Dendritic cell treated with granulocyte-macrophage colony-stimulating factor and Interleukin-4, amounts not matched to agents 40 ng/mL and 50 ng/mL, for 4 days (primary cell): ENCODE measurements around the gene RASGRP4.
"Not testable (repeated sequence)": the region's sequence is repeated elsewhere in the genome, so short reads cannot be mapped to it uniquely, and the experiment has no call there.

Experiments used
- H3K27ac Mint-ChIP-seq: one replicate; pipeline ENCODE4 v1.8.0; 2022; ENCODE audit warnings: mild to moderate bottlenecking, mixed read lengths
- H3K27me3 Mint-ChIP-seq: one replicate; pipeline ENCODE4 v1.8.0; 2022; ENCODE audit warnings: mild to moderate bottlenecking, mixed read lengths
- H3K36me3 Mint-ChIP-seq: one replicate; pipeline ENCODE4 v1.8.0; 2022; ENCODE audit warnings: low read depth, mixed read lengths
- H3K4me1 Mint-ChIP-seq: one replicate; pipeline ENCODE4 v1.8.0; 2022; ENCODE audit warnings: low read depth, mixed read lengths
- H3K4me3 Mint-ChIP-seq: one replicate; pipeline ENCODE4 v1.8.0; 2022; ENCODE audit warnings: mild to moderate bottlenecking, moderate library complexity, mixed read lengths
- H3K9me3 Mint-ChIP-seq: one replicate; pipeline ENCODE4 v1.8.0; 2022; ENCODE audit warnings: mixed read lengths
- intact Hi-C: fragments of 100-400 bp; cut with micrococcal nuclease; formaldehyde crosslinking; loops from one replicate; pipeline ENCODE4 v1.15.0; 2022

Gene RASGRP4

DNA sequence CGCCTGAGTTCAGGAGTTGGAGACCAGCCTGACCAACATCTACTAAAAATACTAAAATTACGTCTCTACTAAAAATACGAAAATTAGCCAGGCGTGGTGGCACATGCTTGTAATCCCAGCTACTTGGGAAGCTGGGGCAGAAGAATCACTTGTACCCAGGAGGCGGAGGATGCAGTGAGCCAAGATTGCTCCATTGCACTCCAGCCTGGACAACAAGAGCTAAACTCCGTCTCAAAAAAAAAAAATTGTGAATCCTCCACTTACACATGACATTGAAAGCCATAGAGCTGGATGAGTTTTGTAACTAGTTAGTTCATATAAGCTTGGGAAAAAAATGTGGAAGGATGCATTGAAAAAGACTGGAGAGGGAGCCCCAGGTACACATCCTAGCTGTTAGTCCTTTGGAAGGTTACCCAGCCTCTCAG, 52.1 kb downstream of the RASGRP4 start:
- H3K4me1 Mint-ChIP-seq: peaks cover 21% of the 10 kb centered on the region
- H3K27me3 Mint-ChIP-seq: peaks cover 13% of the 10 kb centered on the region
- H3K9me3 Mint-ChIP-seq: no peaks in the 10 kb centered on the region
- peaks cover 40% of the 10 kb centered on the region for H3K36me3 Mint-ChIP-seq
- peak overlapping the region; percentile 66 for H3K4me3 Mint-ChIP-seq
- peak overlapping the region; percentile 95 for H3K27ac Mint-ChIP-seq
- intact Hi-C loops: loop anchor here (1.0 kb wide), 1 partner anchor 39 kb away; the partner anchor contains the start of gene CATSPERG

DNA sequence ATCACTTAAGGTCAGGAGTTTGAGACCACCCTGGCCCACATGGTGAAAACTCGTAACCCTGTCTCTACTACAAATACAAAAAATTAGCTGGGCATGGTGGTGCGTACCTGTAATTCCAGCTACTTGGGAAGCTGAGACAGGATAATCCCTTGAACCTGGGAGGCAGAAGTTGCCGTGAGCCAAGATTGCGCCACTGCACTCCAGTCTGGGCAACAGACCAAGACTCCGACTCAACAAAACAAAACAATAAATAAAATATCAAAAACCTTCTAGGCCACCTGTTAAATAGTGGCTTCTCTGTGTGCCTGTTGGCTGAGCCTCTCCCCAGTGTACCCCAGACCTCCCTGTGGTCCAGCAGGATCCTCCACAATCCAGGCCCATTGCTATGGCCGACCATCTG, 54.9 kb downstream of the RASGRP4 start:
- no peak overlapping the region for H3K27ac Mint-ChIP-seq
- peaks cover 12% of the 10 kb centered on the region for H3K36me3 Mint-ChIP-seq
- peaks cover 26% of the 10 kb centered on the region for H3K27me3 Mint-ChIP-seq
- peaks cover 12% of the 10 kb centered on the region for H3K4me1 Mint-ChIP-seq
- intact Hi-C loops: no loop called here
- H3K4me3 Mint-ChIP-seq: no peak overlapping the region
- H3K9me3 Mint-ChIP-seq: no peaks in the 10 kb centered on the region

DNA sequence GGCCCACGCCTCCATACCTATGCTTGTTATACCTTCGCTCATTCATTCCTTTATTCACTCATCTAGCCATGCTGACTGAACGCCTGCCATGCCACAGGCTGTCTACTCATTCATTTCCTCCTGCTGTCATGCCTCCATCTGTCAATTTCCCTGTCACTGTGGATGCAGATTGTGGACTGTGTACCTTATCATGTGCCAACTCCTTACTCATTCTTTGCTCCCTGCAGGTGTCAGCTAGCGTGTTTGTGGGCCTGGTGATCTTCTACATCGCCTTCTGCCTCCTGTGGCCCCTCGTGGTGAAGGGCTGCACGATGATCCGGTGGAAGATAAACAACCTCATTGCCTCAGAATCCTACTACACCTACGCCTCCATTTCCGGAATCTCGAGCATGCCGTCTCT, 55.7 kb downstream of the RASGRP4 start:
- no peaks in the 10 kb centered on the region for H3K9me3 Mint-ChIP-seq
- intact Hi-C loops: no loop called here
- H3K27ac Mint-ChIP-seq: no peak overlapping the region
- H3K4me3 Mint-ChIP-seq: no peak overlapping the region
- peaks cover 28% of the 10 kb centered on the region for H3K27me3 Mint-ChIP-seq
- peaks cover 9% of the 10 kb centered on the region for H3K36me3 Mint-ChIP-seq
- H3K4me1 Mint-ChIP-seq: peaks cover 4% of the 10 kb centered on the region

DNA sequence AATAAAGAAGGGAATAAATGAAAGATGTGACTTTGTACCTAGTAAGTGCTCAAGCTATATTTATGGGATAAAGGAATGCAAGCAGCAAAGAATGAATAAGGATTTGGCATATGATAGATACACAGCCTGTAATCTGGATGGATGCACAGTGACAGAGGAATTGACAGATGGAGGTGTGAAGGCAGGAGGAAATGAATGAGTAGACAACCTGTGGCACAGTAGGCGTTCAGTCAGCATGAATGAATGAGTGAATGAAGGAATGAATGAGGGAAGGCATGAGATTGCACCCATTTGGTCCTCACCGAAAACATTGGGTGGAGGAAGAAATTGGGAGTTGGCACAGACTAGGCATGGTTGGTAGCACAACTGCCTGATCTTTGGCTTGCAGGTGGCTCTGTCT, 56.4 kb downstream of the RASGRP4 start:
- intact Hi-C loops: no loop called here
- Mint-ChIP-seq H3K4me1 (no peaks in the 10 kb centered on the region), H3K36me3 (peaks cover 2% of the 10 kb centered on the region), H3K27me3 (peaks cover 28% of the 10 kb centered on the region), H3K4me3 (no peak overlapping the region), H3K27ac (no peak overlapping the region), H3K9me3 (no peaks in the 10 kb centered on the region)

DNA sequence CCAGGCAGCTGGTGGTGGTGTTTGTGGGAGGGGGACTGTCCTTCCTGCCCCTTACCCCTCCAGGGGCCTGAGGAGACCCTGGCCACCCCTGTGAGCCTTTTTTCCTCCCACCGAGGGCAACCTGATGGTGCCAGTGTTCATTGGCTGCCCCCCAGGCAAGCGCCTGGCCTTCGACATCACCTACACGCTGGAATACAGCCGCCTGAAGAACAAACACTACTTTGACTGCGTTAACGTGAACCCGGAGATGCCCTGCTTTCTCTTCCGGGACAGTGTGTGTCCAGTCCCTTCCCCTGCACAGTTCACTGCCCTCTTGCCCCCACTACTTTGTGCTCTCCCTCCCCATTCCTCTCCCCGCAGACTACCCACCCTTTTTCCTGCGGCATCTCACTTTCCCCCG, 59.0 kb downstream of the RASGRP4 start:
- H3K4me1 Mint-ChIP-seq: peaks cover 10% of the 10 kb centered on the region
- H3K36me3 Mint-ChIP-seq: peaks cover 6% of the 10 kb centered on the region
- intact Hi-C loops: no loop called here
- peaks cover 28% of the 10 kb centered on the region for H3K27me3 Mint-ChIP-seq
- H3K4me3 Mint-ChIP-seq: no peak overlapping the region
- no peak overlapping the region for H3K27ac Mint-ChIP-seq
- H3K9me3 Mint-ChIP-seq: no peaks in the 10 kb centered on the region

DNA sequence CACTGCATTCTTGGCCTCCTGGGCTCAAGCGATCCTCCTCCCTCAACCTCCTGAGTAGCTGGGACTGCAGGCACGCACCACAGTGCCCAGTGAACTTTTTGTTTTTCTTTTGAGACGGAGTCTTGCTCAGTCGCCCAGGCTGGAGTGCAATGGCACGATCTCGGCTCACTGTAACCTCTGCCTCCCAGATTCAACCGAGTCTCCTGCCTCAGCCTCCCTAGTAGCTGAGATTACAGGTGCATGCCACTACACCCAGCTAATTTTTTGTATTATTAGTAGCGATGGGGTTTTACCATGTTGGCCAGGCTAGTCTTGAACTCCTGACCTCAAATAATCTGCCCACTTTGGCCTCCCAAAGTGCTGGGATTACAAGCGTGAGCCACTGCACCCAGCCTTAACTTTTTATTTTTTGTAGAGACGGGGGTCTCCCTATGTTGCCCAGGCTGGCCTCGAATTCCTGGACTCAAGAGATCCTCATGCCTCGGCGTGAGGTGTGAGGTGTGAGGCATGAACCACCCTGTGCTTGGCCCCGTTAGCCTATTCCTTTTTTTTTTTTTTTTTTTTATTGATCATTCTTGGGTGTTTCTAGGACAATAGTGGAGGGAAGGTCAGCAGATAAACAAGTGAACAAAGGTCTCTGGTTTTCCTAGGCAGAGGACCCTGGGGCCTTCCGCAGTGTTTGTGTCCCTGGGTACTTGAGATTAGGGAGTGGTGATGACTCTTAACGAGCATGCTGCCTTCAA, 62.9 kb downstream of the RASGRP4 start:
- H3K27ac Mint-ChIP-seq, H3K4me3 Mint-ChIP-seq, H3K9me3 Mint-ChIP-seq: not testable (repeated sequence)
- Mint-ChIP-seq H3K4me1 (peaks cover 25% of the 10 kb centered on the region), H3K27me3 (peaks cover 48% of the 10 kb centered on the region), H3K36me3 (peaks cover 15% of the 10 kb centered on the region)
- intact Hi-C loops: loop anchor here (1.0 kb wide), 1 partner anchor 27 kb away; no protein-coding TSS in a partner anchor

DNA sequence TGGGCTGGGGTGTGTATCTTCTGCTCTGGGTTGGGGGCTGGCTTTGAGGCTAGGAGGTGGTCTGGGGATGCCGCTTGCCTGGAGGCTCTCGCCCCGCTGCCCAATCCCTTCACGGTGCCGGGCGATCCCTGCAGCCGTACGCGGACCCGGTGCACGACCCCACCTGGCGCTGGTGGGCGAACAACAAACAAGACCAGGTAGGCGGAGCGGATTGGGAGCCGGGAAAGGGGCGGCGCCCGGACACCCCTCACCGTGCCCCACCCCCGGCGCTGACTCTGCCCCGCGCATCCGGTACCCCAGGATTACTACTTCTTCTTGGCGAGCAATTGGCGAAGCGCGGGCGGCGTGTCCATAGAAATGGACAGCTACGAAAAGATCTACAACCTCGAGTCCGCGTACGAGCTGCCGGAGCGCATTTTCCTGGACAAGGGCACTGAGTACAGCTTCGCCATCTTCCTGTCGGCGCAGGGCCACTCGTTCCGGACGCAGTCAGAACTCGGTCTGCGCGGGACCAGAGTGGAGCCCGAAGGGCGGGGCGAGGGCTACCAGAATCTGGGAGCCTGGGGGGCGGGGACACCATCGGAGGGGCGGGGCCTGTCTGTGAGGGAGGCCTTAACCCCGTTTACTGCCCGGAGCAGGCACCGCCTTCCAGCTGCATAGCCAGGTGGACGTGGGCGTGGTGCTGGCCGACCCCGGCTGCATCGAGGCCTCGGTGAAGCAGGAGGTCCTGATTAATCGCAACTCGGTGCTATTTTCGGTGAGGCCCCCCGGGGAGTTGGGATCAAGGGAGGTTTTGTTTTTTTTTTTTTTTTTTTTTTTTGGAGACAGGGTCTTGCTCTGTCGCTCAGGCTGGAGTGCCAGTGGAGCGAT, 63.7 kb downstream of the RASGRP4 start:
- Mint-ChIP-seq H3K27ac (peak overlapping the region; percentile 88), H3K27me3 (peaks cover 50% of the 10 kb centered on the region), H3K4me1 (peaks cover 25% of the 10 kb centered on the region), H3K9me3 (no peaks in the 10 kb centered on the region), H3K4me3 (peak overlapping the region; percentile 91), H3K36me3 (peaks cover 15% of the 10 kb centered on the region)
- intact Hi-C loops: loop anchor here (1.0 kb wide), 1 partner anchor 26 kb away; no protein-coding TSS in a partner anchor

DNA sequence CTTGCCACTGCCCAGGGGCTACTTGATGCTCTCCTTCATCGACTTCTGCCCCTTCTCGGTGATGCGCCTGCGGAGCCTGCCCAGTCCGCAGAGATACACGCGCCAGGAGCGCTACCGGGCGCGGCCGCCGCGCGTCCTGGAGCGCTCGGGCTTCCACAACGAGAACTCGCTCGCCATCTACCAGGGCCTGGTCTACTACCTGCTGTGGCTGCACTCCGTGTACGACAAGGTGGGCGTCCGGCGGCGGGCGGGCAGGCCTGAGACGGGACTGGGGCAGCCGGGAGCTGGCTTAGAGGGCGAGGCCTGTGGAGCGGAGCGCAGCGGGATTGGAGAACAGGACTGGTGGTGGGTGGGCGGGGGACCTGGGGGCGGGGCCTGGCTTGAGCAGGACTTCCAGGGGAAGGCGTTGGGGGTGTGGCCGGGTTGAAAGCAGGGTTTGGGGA, 64.4 kb downstream of the RASGRP4 start:
- H3K36me3 Mint-ChIP-seq: peaks cover 15% of the 10 kb centered on the region
- H3K4me1 Mint-ChIP-seq: peaks cover 25% of the 10 kb centered on the region
- peak overlapping the region; percentile 91 for H3K4me3 Mint-ChIP-seq
- H3K27ac Mint-ChIP-seq: peak overlapping the region; percentile 88
- intact Hi-C loops: loop anchor here (1.0 kb wide), 1 partner anchor 25 kb away; no protein-coding TSS in a partner anchor
- no peaks in the 10 kb centered on the region for H3K9me3 Mint-ChIP-seq
- H3K27me3 Mint-ChIP-seq: peaks cover 55% of the 10 kb centered on the region

DNA sequence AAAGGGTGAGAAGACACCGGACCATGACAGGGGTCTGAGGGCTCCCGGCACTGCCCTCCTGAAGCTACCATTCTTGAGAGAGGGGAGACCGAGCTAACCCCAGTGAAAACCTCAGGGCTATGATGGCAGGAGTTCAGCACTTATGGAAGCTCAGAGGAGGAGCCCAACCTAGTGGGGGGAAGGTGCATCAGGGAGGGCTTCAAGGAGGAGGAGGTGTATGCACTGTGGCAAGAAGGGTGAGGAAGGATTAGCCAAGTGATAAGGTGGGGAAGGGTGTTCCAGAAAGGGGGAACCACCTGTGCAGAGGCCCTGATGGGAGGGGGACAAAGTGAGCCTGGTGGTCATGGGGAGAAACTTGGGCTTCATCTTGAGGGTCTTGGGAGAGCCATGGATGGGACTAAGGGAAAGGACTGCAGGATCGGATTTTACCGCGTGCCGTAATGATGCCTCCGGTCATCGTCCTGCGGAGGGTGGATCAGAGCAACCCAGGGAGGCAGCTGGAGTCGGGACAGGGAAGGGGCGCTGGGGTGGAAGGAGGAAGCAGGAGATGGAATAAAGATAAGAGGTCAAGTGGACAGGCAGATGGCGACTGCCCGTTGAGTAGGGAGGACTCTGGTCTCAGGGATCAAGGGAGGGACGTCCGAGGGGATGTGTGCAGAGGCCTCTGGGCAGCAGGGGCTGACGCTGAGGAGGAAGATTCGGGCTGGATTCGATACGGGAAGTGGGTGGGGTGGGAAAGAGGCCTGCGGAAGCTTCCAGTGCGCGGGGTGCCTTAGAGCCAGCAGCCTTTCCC, 65.0 kb downstream of the RASGRP4 start:
- Mint-ChIP-seq H3K9me3 (no peaks in the 10 kb centered on the region), H3K27ac (peak overlapping the region; percentile 88), H3K36me3 (peaks cover 15% of the 10 kb centered on the region), H3K4me1 (peaks cover 25% of the 10 kb centered on the region), H3K27me3 (peaks cover 57% of the 10 kb centered on the region), H3K4me3 (peak overlapping the region; percentile 91)
- intact Hi-C loops: no loop called here

DNA sequence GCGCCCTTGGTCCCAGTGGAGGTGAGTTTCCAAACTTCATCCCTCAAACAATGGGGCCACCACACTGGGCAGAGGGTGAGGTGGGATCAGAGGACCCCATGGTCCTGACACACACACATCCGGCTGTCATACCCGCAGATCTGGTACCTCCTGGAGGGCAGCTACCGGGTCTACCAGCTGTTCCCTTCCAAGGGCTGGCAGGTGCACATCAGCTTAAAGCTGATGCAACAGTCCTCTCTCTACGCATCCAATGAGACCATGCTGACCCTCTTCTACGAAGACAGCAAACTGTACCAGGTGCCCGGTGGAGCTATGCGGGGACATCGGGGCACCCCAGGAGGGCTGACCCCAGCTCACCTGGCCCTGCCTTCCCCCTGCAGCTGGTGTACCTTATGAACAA, 65.7 kb downstream of the RASGRP4 start:
- peaks cover 25% of the 10 kb centered on the region for H3K4me1 Mint-ChIP-seq
- H3K36me3 Mint-ChIP-seq: peaks cover 15% of the 10 kb centered on the region
- peak overlapping the region; percentile 88 for H3K27ac Mint-ChIP-seq
- no peaks in the 10 kb centered on the region for H3K9me3 Mint-ChIP-seq
- peaks cover 59% of the 10 kb centered on the region for H3K27me3 Mint-ChIP-seq
- intact Hi-C loops: no loop called here
- no peak overlapping the region for H3K4me3 Mint-ChIP-seq

DNA sequence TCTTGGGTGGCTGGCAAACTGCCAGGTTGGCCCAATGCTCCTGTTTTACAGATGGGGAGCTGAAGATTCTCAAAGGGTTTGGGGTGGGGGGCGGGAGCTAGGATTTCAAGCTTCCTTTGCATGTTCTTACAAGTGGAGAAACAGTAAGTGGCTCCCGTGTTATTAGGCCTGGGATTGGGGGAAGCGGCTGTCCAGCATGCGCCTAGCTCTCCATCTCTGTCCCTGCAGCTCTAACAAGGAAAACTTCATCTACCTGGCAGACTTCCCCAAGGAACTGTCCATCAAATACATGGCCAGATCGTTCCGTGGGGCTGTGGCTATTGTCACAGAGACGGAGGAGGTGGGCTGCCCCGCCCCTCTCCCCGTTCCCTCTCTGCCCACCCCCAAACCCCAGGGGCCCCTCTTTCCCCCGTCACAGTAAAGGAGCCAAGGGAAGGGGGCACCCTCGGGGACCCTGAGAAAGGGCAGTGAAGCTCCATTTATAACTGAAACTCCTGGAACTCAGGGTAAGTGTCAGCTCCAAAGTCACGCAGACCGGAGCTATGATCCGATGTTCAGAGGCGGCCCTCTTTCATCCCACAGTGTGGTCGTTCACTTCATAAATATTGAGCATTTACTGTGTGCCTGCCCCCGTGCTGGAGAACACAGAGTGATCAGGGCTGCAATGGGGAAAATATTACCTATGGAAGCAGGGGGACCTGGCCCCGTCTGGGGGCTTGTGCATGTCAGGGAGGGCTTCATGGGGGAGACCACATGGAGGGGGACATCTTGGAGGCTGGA, 66.6 kb downstream of the RASGRP4 start:
- H3K36me3 Mint-ChIP-seq: peaks cover 15% of the 10 kb centered on the region
- intact Hi-C loops: no loop called here
- H3K4me1 Mint-ChIP-seq: peaks cover 25% of the 10 kb centered on the region
- H3K27me3 Mint-ChIP-seq: peaks cover 64% of the 10 kb centered on the region
- H3K9me3 Mint-ChIP-seq: no peaks in the 10 kb centered on the region
- no peak overlapping the region for H3K4me3 Mint-ChIP-seq
- no peak overlapping the region for H3K27ac Mint-ChIP-seq
